SK-N-SH treated with all-trans-retinoic acid at 6 μM for 48 hours (cell line): Measurements from ENCODE around the gene CBLB.

ENCODE experiments used
- ATAC-seq: fragments of 200-7000 bp; cut with Tn5 transposase; 3 replicates; pipeline ENCODE4 v1.9.1; 2020; ENCODE audit warnings: mild to moderate bottlenecking, moderate library complexity
- ARNTL ChIP-seq: fragments of 450-650 bp; formaldehyde crosslinking; IDR thresholded peaks from 2 replicates; pipeline ENCODE4 v1.5.0; 2020; ENCODE audit warnings: low read depth, mild to moderate bottlenecking, moderate library complexity, borderline replicate concordance
- BACH2 ChIP-seq: fragments of 250-450 bp; sonication (Bioruptor Pico); IDR thresholded peaks from 2 replicates; pipeline ENCODE4 v1.9.0; 2021; ENCODE audit warnings: mild to moderate bottlenecking, borderline replicate concordance
- CSDC2 ChIP-seq: fragments of 250-450 bp; sonication (Bioruptor Pico); IDR thresholded peaks from 2 replicates; pipeline ENCODE4 v1.5.0; 2020; ENCODE audit warnings: mild to moderate bottlenecking, moderate library complexity
- CSRNP3 ChIP-seq: fragments of 250-450 bp; sonication (Bioruptor Pico); IDR thresholded peaks from 2 replicates; pipeline ENCODE4 v1.5.1; 2021; ENCODE audit warnings: mild to moderate bottlenecking, moderate library complexity
- ESRRG ChIP-seq: fragments of 250-450 bp; sonication (Bioruptor Pico); IDR thresholded peaks from 2 replicates; pipeline ENCODE4 v1.6.1; 2021; ENCODE audit warnings: mild to moderate bottlenecking
- GLIS3 ChIP-seq: fragments of 250-450 bp; sonication (Bioruptor Pico); IDR thresholded peaks from 2 replicates; pipeline ENCODE4 v1.5.0; 2020; ENCODE audit warnings: mild to moderate bottlenecking, moderate library complexity
- ISL1 ChIP-seq: fragments of 250-450 bp; sonication (Bioruptor Pico); IDR thresholded peaks from 2 replicates; pipeline ENCODE4 v2.1.2; 2022; ENCODE audit warnings: mild to moderate bottlenecking, moderate library complexity
- PPARA ChIP-seq: fragments of 250-450 bp; sonication (Bioruptor Pico); IDR thresholded peaks from 2 replicates; pipeline ENCODE4 v1.5.0; 2020; ENCODE audit warnings: mild to moderate bottlenecking, borderline replicate concordance
- RARB ChIP-seq: fragments of 250-450 bp; sonication (Bioruptor Pico); IDR thresholded peaks from 2 replicates; pipeline ENCODE4 v1.8.0; 2021; ENCODE audit warnings: mild to moderate bottlenecking, moderate library complexity
- SNAI2 ChIP-seq: fragments of 250-450 bp; sonication (Bioruptor Pico); IDR thresholded peaks from 2 replicates; pipeline ENCODE4 v1.5.0; 2020; ENCODE audit warnings: mild to moderate bottlenecking, moderate library complexity
- TCF4 ChIP-seq: fragments of 250-450 bp; sonication (Bioruptor Pico); IDR thresholded peaks from 2 replicates; pipeline ENCODE4 v1.8.0; 2021; ENCODE audit warnings: mild to moderate bottlenecking, moderate library complexity, borderline replicate concordance
- TOX ChIP-seq: fragments of 250-450 bp; sonication (Bioruptor Pico); IDR thresholded peaks from 2 replicates; pipeline ENCODE4 v1.8.0; 2021; ENCODE audit warnings: mild to moderate bottlenecking, moderate library complexity, borderline replicate concordance
- TSHZ2 ChIP-seq: fragments of 250-450 bp; sonication (Bioruptor Pico); IDR thresholded peaks from 2 replicates; pipeline ENCODE4 v1.5.0; 2020; ENCODE audit warnings: mild to moderate bottlenecking, moderate library complexity
- ZC3H10 ChIP-seq: fragments of 250-450 bp; sonication (Bioruptor Pico); IDR thresholded peaks from 2 replicates; pipeline ENCODE4 v1.5.1; 2021; ENCODE audit warnings: mild to moderate bottlenecking, moderate library complexity
- ZFP3 ChIP-seq: fragments of 250-450 bp; sonication (Bioruptor Pico); IDR thresholded peaks from 2 replicates; pipeline ENCODE4 v1.5.0; 2020; ENCODE audit warnings: mild to moderate bottlenecking, moderate library complexity
- ZFP30 ChIP-seq: fragments of 450-650 bp; formaldehyde crosslinking; IDR thresholded peaks from 2 replicates; pipeline ENCODE4 v1.5.0; 2022; ENCODE audit warnings: mild to moderate bottlenecking, moderate library complexity
- ZNF565 ChIP-seq: fragments of 450-650 bp; formaldehyde crosslinking; conservative IDR thresholded peaks from 2 replicates; pipeline ENCODE4 v1.5.0; 2020; ENCODE audit warnings: low read depth, mild to moderate bottlenecking, moderate library complexity
- ZNF70 ChIP-seq: fragments of 450-650 bp; formaldehyde crosslinking; IDR thresholded peaks from 2 replicates; pipeline ENCODE4 v1.5.0; 2020; ENCODE audit warnings: mild to moderate bottlenecking, moderate library complexity
- ZNF8 ChIP-seq: fragments of 450-650 bp; formaldehyde crosslinking; IDR thresholded peaks from 2 replicates; pipeline ENCODE4 v1.5.0; 2020; ENCODE audit warnings: mild to moderate bottlenecking, moderate library complexity
- TF ChIP-seq, protein P1 (sequence below): fragments of 250-450 bp; sonication (Bioruptor Pico); IDR thresholded peaks from 2 replicates; pipeline ENCODE4 v1.8.0; 2020; ENCODE audit warnings: mild to moderate bottlenecking, moderate library complexity, borderline replicate concordance

CBLB gene

GRCh38 chr3:105888621-105889579 lies 20.1 kb upstream of the CBLB start:
- ATAC-seq, result no peak

GRCh38 chr3:105885256-105885655 lies 16.4 kb upstream of the CBLB start:
- ATAC-seq, result no peak
- no peak for TF ChIP-seq ISL1 (CRISPR knock-in tag)
- TF ChIP-seq GLIS3 (CRISPR knock-in tag), result no peak

More at GRCh38 chr3:105888621-105889579, 20.1 kb upstream of the CBLB start:
- TF ChIP-seq ZNF70 (CRISPR knock-in tag) (no peak), TSHZ2 (no peak)

DNA sequence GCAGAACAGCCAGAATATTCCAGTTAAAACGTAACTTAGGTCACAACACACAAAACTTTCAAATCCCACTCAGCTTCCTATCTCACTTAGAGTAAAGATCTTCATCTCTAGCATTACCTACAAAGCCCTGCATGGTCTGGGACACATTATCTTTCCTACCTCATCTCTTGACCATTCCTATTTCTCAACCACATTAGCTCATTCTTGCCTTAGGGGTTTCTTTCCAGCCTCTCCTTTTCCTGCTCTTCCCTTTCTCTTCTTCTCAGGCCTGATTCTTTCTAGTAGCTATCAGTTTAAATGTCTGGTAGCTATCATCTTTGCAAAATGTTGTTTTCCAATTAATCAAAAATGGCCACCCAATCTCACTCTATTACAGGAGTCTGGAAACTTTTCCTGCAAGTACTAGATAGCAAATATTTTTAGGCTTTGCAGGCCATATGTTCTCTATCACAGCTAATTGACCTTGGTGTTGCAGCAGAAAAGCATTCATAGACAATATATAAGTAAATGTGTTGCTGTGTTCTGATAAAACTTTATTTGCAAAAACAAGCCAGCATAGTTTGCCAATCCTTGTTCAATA lies 15.1 kb upstream of the CBLB start:
- peak; percentile 53; the same call in 1 of the 3 replicates for ATAC-seq
- TF ChIP-seq TCF4 (CRISPR knock-in tag) (peak; percentile 58), TSHZ2 (peak; percentile 47; the same call in 1 of the 2 replicates), ZFP30 (CRISPR knock-in tag) (0 out of 2 replicates have a peak, but pooled peaks have one; percentile 21), CSRNP3 (CRISPR knock-in tag) (no peak), ISL1 (CRISPR knock-in tag) (peak; percentile 53; the same call in 1 of the 2 replicates), ZFP3 (CRISPR knock-in tag) (peak; percentile 95)

- no peak for ATAC-seq
- TF ChIP-seq RARB (CRISPR knock-in tag), result no peak
- TF ChIP-seq TOX (CRISPR knock-in tag), result no peak
- no peak for TF ChIP-seq ZNF70 (CRISPR knock-in tag)
- no peak for TF ChIP-seq ZC3H10 (CRISPR knock-in tag)
- no peak for TF ChIP-seq ZNF8 (CRISPR knock-in tag)
- no peak for TF ChIP-seq BACH2
- no peak for TF ChIP-seq ARNTL
- TF ChIP-seq CSDC2 (CRISPR knock-in tag), result no peak
- TF ChIP-seq TCF4 (CRISPR knock-in tag), result no peak
- TF ChIP-seq ESRRG (CRISPR knock-in tag), result no peak
- no peak for TF ChIP-seq ZNF565 (CRISPR knock-in tag)
- TF ChIP-seq ISL1 (CRISPR knock-in tag), result no peak
- no peak for TF ChIP-seq CSRNP3 (CRISPR knock-in tag)
- no peak for TF ChIP-seq PPARA (CRISPR knock-in tag)
- TF ChIP-seq ZFP3 (CRISPR knock-in tag), result no peak
- TF ChIP-seq, protein P1, sequence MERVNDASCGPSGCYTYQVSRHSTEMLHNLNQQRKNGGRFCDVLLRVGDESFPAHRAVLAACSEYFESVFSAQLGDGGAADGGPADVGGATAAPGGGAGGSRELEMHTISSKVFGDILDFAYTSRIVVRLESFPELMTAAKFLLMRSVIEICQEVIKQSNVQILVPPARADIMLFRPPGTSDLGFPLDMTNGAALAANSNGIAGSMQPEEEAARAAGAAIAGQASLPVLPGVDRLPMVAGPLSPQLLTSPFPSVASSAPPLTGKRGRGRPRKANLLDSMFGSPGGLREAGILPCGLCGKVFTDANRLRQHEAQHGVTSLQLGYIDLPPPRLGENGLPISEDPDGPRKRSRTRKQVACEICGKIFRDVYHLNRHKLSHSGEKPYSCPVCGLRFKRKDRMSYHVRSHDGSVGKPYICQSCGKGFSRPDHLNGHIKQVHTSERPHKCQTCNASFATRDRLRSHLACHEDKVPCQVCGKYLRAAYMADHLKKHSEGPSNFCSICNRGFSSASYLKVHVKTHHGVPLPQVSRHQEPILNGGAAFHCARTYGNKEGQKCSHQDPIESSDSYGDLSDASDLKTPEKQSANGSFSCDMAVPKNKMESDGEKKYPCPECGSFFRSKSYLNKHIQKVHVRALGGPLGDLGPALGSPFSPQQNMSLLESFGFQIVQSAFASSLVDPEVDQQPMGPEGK (CRISPR knock-in tag), result no peak
- no peak for TF ChIP-seq SNAI2 (CRISPR knock-in tag)
Observed at GRCh38 chr3:105880681-105881290, 12.0 kb upstream of the CBLB start.
